ENCODE data around the gene MUCL3.
A peak's percentile ranks its signal among the peaks of the same experiment; 100 is the strongest.
"Not testable (repeated sequence)": the region's sequence is repeated elsewhere in the genome, so short reads cannot be mapped to it uniquely, and the experiment has no call there.

The MUCL3 gene

DNA sequence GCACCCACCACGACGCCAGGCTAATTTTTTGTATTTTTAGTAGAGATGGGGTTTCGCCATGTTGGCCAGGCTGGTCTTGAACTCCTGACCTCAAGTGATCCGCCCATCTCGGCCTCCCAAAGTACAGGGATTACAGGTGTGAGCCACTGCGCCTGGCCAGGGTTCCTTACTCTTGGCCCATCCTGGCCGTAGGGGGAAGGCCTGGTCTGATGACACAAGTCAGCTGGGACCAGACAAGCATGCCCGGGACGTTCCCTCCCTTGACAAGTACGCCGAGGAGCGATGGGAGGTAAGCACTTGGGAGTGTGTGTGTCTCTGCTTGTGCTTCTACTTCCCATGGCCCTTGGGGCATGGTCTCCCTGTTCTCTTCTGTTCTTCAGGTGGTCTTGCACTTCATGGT is 30.3 kb upstream of the MUCL3 start:
- not testable (repeated sequence) for DNase-seq (ENCODE audit: low spot score)

DNA sequence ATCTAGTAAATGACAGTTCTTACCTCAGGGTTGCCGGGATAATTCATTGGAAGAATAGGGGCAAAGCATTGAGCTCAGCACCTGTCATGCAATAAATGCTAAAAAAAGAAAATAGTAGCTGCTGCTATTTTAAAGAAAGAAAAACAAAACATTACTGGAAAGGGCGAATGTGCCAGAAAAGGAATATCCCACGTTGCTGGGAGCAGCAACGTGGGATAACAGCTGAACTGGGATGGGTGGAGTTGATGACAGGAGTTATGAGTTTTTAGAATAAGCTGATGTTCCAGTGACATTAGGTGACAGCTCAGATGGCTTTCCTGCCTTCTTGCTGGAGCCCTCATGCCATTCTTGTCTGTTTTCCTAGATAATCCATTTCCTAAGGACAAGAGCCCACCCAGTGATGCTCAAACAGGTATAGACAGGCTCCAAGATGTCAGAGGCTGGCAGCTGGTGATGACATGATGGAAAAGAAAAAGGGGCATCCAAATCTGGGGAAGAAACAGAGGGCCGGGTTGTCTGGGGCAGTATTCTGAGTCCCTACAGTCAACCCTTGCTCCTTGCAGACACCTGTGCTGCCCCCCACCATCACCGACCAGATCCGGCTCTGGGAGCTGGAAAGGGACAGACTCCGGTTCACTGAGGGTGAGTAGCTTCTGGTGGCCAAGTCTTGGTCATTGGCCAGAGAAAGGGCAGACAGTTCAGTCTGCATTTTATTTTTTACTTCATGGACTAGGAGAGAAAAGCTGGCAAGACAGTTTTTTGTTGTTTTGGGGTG is 27.8 kb upstream of the MUCL3 start:
- DNase-seq (ENCODE audit: low spot score), result no peak

DNA sequence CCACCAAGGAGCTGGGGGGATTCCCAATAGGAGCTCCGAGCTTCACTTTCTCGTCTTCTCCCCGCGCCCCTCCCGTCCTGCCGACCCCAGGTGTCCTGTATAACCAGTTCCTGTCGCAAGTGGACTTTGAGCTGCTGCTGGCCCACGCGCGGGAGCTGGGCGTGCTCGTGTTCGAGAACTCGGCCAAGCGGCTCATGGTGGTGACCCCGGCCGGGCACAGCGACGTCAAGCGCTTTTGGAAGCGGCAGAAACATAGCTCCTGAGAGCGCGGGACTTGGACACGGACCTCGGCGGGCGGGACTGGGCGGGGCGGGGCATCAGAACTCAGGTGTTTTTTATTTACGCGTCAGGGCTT is 27.1 kb upstream of the MUCL3 start:
- no peak for DNase-seq (ENCODE audit: low spot score)

DNA sequence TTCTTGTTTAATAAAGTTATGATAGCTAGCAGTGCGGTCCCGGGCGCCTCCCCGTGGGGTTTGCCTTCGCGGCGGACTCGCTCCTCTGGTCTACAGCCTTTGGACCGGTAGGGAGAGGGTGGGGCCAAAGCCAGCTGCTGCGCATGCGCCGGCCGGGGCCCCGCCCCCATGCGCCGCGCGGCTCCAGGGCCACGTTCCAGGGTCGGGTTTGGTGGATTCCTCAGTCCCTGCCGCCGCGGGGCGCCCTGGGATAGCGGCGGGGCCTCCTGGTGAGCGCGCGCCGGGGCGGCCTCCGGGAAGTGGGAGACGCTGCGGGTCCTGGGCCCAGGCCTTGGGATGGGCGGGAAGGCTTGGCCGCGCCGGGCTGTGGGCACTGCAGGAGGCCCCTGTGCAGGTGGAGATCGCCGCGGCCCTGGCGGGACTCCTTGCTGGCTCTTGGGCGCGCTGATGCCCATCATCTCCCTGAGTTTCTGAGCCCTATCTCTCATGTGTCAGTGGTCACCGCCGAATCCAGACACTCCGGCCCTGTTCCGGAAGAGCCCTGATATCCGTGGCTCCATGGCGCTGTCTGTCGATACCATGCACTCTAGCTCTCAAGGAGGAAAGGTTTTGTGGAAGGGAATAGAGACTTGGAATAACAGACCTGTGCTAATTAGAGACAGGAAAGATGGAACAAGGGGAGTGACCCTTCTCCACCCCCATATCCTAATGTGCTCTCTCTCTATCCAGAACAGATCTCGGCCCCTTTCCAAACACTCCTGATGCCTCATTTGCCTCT is 26.5 kb upstream of the MUCL3 start, which contains the start of gene VARS2:
Gene VARS2, plus strand, starts transcription at position 163 of the 778 bp plus-strand sequence. Its CDS starts 599 bp downstream, at position 762.
- DNase-seq (ENCODE audit: low spot score), result peak; percentile 83

DNA sequence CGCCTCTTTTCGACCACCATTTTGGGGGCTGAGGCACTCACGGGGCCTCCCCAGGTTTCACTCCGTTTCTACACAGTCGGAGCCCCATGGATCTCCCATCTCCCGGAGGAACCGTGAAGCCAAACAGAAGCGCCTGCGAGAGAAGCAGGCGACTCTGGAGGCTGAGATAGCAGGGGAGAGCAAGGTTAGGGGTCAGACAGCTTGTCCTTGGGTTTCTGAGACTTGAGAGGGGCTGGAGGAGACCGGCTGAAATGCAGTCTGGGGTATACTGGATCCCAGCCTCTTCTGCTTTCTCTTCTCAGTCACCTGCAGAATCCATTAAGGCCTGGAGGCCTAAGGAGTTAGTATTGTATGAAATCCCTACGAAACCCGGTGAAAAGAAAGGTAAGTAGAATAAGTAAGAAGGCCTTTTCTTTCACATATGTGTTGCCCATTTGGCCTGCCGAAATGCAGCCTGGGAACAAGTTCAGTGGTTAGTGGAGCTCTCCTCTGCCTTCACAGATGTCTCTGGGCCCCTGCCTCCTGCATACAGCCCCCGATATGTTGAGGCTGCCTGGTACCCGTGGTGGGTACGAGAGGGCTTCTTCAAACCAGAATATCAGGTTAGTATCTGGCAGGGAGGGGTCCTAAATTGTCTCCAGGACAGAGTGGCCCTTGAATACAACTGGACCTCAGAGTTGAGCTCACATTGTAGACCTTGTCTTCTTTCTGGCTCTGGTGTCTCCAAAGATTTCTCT is 25.8 kb upstream of the MUCL3 start:
- DNase-seq (ENCODE audit: low spot score), result no peak

DNA sequence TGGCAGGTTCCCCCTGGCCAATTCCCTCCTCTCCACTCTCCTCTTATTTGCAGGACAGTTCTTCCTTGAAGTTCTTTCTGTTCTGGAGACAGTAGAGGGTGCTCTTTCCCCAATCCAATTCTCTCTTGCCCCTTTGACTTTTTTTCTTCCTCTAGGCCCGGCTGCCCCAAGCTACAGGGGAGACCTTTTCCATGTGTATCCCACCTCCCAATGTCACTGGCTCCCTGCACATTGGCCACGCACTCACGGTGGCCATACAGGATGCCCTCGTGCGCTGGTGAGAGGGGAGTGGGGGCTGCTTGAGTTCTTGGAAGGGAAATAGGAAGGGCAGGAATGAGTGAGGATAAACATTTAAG is 25.2 kb upstream of the MUCL3 start:
- DNase-seq (ENCODE audit: low spot score), result peak; percentile 11

DNA sequence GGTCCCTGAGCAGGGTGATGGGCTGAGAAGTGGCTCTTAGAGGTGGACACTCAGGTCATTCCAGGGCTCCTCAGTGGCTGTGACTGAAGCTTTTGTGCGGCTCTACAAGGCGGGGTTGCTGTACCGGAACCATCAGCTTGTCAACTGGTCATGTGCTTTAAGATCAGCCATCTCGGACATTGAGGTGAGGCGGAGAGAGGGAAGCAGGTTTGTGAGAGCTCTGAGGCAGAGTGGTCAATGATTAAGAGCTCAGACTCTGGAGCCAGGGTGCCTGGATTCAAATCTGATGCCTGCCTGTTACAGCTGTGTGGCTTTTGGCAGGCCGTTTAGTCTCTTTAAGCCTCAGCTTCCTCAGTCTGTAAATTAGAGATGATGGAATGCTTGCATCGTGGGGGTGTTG is 23.7 kb upstream of the MUCL3 start:
- DNase-seq (ENCODE audit: low spot score), result no peak

DNA sequence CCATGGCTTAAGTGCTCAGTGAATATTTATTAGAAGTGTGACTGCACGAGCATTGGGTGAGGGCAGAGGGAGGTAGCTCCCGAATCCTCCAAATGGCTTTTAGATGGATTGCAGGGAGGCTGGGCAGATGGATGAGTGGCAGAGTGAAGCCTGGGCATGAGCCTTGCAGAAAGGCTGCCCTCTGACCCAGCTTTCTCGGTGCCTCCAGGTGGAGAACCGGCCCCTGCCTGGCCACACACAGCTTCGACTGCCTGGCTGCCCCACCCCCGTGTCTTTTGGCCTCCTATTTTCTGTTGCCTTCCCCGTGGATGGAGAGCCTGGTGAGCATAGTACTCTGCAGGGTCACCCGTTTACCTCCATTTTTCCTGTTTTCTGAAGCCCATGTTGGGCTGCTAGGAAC is 23.3 kb upstream of the MUCL3 start:
- no peak for DNase-seq (ENCODE audit: low spot score)

DNA sequence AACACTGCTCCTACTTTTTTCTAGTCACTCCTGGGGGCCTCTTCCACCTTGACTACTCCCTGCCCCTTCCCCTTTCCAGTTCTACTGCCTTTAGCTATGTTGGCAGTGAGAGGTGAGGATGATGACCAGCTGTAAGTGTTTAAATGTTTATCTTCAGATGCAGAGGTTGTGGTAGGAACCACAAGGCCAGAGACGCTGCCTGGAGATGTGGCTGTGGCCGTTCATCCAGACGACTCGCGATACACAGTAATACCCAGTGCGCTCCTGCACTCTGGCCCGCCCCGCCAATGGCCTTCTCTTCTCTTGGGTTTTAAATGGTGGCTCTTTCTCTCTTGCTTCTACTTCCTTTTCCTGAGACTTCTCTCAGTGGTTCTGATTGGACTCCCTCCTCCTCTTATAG is 22.1 kb upstream of the MUCL3 start:
- DNase-seq (ENCODE audit: low spot score), result no peak

DNA sequence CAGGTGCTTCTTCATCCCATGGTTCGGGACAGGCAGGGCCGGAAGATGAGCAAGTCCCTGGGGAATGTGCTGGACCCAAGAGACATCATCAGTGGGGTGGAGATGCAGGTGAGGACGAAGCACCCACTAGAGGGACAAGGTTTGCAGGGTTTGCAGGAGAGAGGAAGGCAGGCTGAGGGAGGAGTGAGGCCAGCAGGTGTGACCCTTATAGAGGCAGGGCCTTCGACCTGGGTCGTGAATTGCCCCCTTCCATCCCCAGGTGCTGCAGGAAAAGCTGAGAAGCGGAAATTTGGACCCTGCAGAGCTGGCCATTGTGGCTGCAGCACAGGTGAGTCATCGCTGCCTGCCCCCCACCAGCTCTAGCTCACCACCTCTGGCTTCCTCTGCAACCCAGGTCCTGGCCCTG is 18.3 kb upstream of the MUCL3 start:
- DNase-seq (ENCODE audit: low spot score), result no peak

DNA sequence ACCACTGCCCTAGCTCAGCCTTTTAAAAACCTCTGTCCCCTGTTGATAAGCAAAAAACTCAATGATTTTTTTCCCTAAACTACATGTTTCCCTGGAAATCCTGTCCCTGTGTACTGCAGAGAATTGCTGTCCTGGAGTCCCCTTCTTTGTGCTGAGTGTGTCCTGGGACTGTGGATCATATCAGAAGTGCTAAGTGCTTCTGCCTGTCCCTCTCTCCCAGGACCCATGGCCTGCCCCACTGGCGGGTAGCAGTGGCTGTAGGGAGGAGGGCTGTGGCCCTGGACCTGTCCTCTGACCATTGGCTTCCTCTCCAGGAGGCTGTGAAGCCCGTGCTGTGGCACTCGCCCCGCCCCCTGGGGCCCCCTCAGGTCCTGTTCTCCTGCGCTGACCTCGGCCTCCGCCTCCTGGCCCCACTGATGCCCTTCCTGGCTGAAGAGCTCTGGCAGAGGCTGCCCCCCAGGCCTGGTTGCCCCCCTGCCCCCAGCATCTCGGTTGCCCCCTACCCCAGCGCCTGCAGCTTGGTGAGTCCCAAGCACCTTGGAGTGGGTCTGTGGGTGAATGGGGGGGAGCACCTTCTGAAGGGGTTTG is 16.6 kb upstream of the MUCL3 start:
- DNase-seq (ENCODE audit: low spot score), result not testable (repeated sequence)

DNA sequence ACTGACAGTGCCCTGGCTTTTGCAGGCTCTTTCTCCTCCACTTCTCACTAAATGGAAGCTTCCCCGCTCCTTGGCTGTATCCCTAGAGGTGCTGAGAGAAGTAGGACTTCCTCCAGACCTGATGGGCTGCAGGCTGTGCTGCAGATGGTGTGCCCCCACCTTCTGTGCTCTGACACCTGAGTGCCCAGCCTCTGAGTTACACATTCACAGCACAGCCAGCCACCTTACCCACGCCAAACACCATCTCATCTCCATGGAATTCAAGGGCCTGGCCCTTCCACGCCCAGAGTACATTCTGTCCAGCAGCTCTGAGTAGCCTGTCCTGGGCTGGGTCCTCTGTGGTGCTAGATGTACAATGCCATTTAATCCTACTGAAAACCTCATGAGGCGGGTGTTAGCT is 14.1 kb upstream of the MUCL3 start:
- DNase-seq (ENCODE audit: low spot score), result no peak

DNA sequence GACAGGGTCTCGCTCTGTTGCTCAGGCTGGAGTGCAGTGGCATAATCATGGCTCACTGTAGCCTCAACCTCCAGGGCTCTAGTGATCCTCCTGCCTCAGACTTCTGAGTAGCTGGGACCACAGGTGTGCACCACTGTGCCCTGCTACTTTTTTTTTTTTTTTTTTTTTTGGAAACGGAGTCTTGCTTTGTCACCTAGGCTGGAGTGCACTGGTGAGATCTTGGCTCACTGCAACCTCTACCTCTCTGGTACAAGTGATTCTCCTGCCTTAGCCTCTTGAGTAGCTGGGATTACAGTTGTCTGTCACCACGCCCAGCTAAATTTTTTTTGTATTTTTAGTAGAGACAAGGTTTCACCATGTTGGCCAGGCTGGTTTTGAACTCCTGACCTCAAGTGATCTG is 13.7 kb upstream of the MUCL3 start:
- not testable (repeated sequence) for DNase-seq (ENCODE audit: low spot score)

DNA sequence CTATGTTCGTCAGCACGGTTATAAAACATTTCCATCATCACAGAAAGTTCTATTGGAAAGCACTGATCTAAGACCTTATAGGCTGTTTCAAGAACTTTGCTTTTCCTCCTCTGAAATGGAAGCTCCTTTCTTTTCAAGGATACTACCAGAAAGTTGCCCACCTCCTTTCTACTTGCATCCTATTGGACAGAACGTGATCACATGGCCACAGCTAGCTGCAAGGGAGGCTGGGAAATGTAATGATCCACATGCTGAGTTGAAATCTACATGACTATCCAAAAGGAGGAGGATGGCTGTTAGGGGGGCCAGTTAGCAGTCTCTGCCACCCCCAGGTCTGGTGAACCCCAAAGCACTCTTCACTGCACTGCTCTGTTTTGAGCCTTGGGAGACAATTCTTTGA is 12.1 kb upstream of the MUCL3 start:
- no peak for DNase-seq (ENCODE audit: low spot score)

DNA sequence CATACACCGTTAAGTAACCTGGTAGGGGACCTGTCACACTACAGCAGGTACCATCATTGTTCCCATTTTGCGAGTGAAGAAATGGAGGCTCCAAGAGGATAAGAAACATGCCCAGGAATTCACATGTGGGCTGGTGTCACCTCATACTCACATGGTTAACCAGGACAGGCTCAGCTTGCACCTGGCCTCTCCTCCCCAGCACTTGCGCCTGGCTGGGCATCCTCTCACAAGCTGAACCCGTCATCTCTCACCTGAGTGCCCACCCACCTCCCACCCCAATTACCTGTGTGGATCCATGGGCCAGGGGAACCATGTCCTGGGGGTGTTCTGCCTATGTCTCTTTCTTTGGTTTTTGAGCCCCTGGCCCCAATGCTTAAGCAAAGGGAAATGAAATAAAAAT is 10.3 kb upstream of the MUCL3 start:
- no peak for DNase-seq (ENCODE audit: low spot score)

DNA sequence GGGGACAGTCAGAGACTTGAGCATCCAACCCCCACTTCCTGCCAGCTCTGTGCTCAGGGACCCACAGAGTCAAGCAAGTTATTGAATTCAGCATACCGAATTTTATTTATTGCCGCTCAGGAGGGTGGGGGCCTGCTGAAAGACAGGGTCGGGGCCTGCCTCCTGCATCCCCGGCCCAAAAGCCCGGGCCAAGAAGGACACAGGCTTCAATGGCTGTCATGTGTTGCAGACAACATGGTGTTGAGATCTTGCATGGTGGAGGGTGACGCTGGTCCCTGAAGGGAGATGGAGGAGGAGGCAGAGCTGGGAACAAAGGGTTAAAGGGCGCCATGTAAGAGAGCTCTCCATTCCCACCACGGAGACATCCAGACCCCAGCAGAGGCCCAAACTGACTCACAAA is 9.5 kb upstream of the MUCL3 start:
- DNase-seq (ENCODE audit: low spot score), result no peak

DNA sequence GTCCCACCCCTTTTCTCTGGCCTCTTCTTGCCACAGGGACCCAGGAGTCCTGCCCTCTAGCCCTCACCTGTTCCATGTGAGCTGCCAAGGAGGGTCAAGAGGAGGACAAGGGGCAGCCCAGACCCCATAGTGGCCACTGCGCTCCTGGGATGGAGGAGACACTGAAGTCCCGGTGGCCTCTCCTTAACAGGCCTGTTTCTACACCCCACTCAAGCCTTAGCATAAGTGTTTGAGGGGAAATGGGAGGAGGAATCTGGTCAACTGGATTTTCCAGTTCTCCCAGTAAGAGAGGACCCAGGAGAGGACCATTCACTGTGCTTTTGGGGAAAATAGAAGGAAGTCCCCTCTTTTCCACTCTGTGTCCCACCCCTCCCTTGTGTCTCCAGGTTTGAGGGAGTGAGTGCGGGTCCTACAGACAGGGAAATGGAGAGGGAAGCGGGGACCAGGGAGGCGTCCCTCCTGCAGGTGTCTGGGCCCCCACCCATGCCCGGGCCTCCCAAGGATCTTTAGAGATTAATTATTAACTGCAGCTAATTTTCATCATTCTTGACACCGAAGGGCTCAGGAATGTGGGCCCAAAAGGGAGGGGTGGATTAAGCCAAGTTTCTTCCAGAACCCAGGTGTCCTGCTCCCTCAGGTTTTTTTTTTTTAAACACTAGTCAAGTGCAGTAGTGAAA is 8.7 kb upstream of the MUCL3 start, which contains the start of gene SFTA2:
Gene SFTA2, minus strand, starts transcription at position 202 of the 677 bp plus-strand sequence. Its CDS starts 74 bp downstream, at position 128.
- no peak for DNase-seq (ENCODE audit: low spot score)

DNA sequence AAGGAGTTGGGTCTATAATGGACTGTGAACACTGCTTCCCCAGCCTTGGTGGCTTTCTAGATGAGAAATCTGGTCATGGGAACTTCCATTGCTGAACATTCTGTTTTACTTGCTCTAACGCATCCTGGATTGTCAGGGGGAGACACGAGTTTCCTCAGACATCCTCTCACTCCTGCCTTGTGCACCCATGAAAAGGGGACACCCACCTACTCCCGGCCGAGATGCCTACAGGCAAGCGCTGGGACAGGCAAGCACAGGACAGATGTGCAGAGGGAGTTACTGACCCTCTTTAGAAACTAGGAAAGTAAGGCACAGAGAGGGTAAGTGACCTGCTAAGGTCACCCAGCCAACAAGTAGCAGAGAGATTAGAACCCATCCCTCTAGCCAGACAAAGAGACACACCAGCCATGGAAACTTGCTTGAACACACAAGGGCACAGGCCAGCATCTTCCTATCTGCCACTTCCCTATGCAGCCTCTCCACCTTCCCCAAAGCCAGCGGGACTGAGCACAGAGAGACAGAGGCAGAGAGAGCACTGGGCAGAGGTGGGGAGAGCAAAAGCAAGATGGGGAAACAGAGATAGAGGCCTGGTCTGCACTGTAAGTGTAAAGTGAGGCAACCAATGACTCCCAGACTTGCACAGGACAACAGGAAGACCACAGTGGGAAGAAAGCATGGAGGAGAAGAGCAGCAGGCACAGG is 8.0 kb upstream of the MUCL3 start:
- no peak for DNase-seq (ENCODE audit: low spot score)

DNA sequence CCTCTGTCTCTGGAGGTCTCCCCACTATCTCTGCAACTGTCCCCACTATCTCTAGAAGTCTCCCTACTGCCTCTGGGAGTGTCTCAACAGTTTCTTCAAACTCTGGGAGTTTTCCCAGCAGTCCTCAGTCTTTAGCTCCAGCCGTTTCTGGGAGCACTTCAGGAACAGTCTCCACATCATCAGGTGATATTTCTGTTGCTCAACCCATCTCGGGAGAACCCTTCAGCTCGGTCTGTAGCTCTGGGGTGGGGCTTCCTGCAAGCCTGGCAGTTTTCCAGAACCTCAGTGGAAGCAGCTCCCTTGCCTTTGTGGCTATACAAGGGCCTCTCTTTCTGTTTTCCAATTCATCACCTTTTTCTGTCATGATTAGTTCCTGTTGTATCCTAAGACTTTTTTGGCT is 5.8 kb upstream of the MUCL3 start:
- no peak for DNase-seq (ENCODE audit: low spot score)

DNA sequence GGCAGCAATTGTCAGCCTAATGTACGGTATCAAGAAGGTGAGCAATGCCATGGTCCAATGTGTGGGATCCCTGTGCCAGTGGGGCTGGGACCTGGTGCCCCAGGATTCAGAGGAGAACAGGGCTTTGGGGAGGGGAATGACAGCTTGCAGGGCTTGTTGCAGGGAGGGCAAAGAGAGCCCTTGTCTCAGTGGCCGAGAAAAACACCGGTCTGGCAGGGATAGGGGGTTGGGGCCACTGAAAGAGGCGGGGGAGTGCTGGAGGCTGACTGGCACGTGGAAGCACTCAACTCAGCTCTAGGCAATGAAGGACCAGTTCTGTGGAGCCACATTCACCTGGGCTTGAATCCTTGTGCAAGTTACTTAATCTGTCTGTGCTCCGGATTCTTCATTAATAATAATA is 3.5 kb upstream of the MUCL3 start:
- DNase-seq (ENCODE audit: low spot score), result no peak

DNA sequence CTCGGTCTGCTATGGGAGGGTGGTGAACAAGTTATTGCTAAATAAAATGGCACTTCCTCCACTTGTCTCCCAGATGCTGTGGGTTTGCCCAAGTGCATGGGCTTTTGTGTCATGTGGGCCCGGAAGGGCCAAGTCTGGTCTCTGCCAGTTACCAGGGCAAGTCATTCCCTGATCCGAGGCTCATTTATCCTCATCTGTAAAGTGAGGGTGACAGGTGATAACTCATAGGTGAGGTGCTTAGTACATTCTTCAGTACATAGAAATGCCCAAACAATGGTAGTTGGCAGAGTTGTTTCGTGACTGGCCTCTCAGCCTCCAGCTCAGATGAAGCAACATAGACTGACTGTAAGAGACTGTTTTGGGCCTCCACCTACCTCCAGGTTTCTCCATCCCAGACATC is 2.0 kb upstream of the MUCL3 start:
- no peak for DNase-seq (ENCODE audit: low spot score)
